HEK293 (cell line): ENCODE measurements around the gene KLHL5.

Experiments used
- CTCF ChIA-PET: fragments of 350-600 bp; formaldehyde crosslinking; extraction: SDS; loops from one replicate; lab custom pipeline; 2021; ENCODE audit warnings: antibody characterized with exemption; lab: Yijun Ruan, JAX
- POLR2A ChIA-PET: fragments of 300-600 bp; formaldehyde crosslinking; extraction: SDS; loops from one replicate; lab custom pipeline; 2020; ENCODE audit warnings: antibody characterized with exemption, inconsistent platforms; lab: Yijun Ruan, JAX
- H3K27ac ChIP-seq: fragments of 200-500 bp; sonication (Bioruptor generic); 2 replicates; pipeline ENCODE4 v1.5.1; 2014; ENCODE audit warnings: low read depth, low read length, control low read depth, inconsistent platforms; ENCODE audit errors: extremely low read depth
- H3K36me3 ChIP-seq, 2 experiments: fragments of 200-500 bp in 1 of 2; sonication (Bioruptor generic) in 1 of 2; 1 replicate in 1 of 2; 2 replicates in 1 of 2; pipeline ENCODE4 v1.5.1; 2014 to 2017; ENCODE audit warnings: inconsistent platforms in 2 of 2, low read length in 2 of 2; ENCODE audit not compliant: control insufficient read depth in 2 of 2, insufficient read depth in 1 of 2
- H3K4me1 ChIP-seq: fragments of 200-500 bp; sonication (Bioruptor generic); 2 replicates; pipeline ENCODE4 v1.5.1; 2014; ENCODE audit warnings: mild to moderate bottlenecking, low read length, inconsistent platforms; ENCODE audit not compliant: control insufficient read depth, insufficient read depth
- H3K4me3 ChIP-seq: 2 replicates; pipeline ENCODE4 v1.5.1; 2011; ENCODE audit warnings: low read depth, mild to moderate bottlenecking, control low read depth, low read length, moderate library complexity
- H3K9me3 ChIP-seq: fragments of 200-500 bp; sonication (Bioruptor generic); 2 replicates; pipeline ENCODE4 v1.5.1; 2014; ENCODE audit warnings: low read depth, low read length, inconsistent platforms; ENCODE audit not compliant: control insufficient read depth, insufficient read depth
- AEBP2 ChIP-seq: fragments of 450-650 bp; formaldehyde crosslinking; IDR thresholded peaks from 2 replicates; pipeline ENCODE4 v1.5.1; 2016; ENCODE audit warnings: missing biosample characterization, missing genetic modification characterization, borderline replicate concordance
- EGR2 ChIP-seq: fragments of 450-650 bp; formaldehyde crosslinking; IDR thresholded peaks from 2 replicates; pipeline ENCODE4 v1.5.1; 2016; ENCODE audit warnings: low read depth, missing biosample characterization, missing genetic modification characterization
- GLI2 ChIP-seq: fragments of 450-650 bp; formaldehyde crosslinking; IDR thresholded peaks from 2 replicates; pipeline ENCODE4; 2017; ENCODE audit warnings: missing biosample characterization, missing genetic modification characterization, low read depth, borderline replicate concordance
- GLIS1 ChIP-seq: fragments of 450-650 bp; formaldehyde crosslinking; IDR thresholded peaks from 2 replicates; pipeline ENCODE4 v1.5.1; 2016; ENCODE audit warnings: missing biosample characterization, missing genetic modification characterization
- HOXA7 ChIP-seq: sonication (generic); formaldehyde crosslinking; IDR thresholded peaks from 2 replicates; pipeline ENCODE4 v1.8.1; 2022; ENCODE audit warnings: missing genetic modification reagents, borderline replicate concordance
- IKZF3 ChIP-seq: fragments of 450-650 bp; IDR thresholded peaks from 2 replicates; pipeline ENCODE4 v1.5.0; 2018; ENCODE audit warnings: missing biosample characterization, mild to moderate bottlenecking, missing genetic modification characterization, moderate library complexity
- KLF7 ChIP-seq: fragments of 450-650 bp; formaldehyde crosslinking; IDR thresholded peaks from 2 replicates; pipeline ENCODE4 v1.5.1; 2016; ENCODE audit warnings: missing biosample characterization, missing genetic modification characterization, borderline replicate concordance
- PRDM6 ChIP-seq: fragments of 450-650 bp; formaldehyde crosslinking; IDR thresholded peaks from 2 replicates; pipeline ENCODE4 v1.5.1; 2017; ENCODE audit warnings: missing biosample characterization, missing genetic modification characterization
- RBAK ChIP-seq: fragments of 450-650 bp; formaldehyde crosslinking; IDR thresholded peaks from 2 replicates; pipeline ENCODE4 v1.5.1; 2016; ENCODE audit warnings: missing biosample characterization, missing genetic modification characterization
- SP7 ChIP-seq: fragments of 450-650 bp; formaldehyde crosslinking; IDR thresholded peaks from 2 replicates; pipeline ENCODE4 v1.5.1; 2016; ENCODE audit warnings: missing biosample characterization, missing genetic modification characterization
- ZNF10 ChIP-seq: fragments of 450-650 bp; formaldehyde crosslinking; IDR thresholded peaks from 2 replicates; pipeline ENCODE4 v1.5.1; 2017; ENCODE audit warnings: missing biosample characterization, missing genetic modification characterization
- ZNF157 ChIP-seq: fragments of 450-650 bp; formaldehyde crosslinking; IDR thresholded peaks from 2 replicates; pipeline ENCODE4 v1.5.1; 2016; ENCODE audit warnings: missing biosample characterization, missing genetic modification characterization
- ZNF18 ChIP-seq: fragments of 450-650 bp; formaldehyde crosslinking; IDR thresholded peaks from 2 replicates; pipeline ENCODE4 v1.5.1; 2016; ENCODE audit warnings: missing biosample characterization, missing genetic modification characterization
- ZNF184 ChIP-seq: fragments of 450-650 bp; IDR thresholded peaks from 2 replicates; pipeline ENCODE4 v1.5.1; 2018; ENCODE audit warnings: missing biosample characterization, mild to moderate bottlenecking, missing genetic modification characterization
- ZNF239 ChIP-seq: fragments of 450-650 bp; formaldehyde crosslinking; IDR thresholded peaks from 2 replicates; pipeline ENCODE4 v1.5.1; 2016; ENCODE audit warnings: missing biosample characterization, missing genetic modification characterization
- ZNF274 ChIP-seq, 2 experiments: fragments of 200-500 bp in 1 of 2; fragments of 450-650 bp in 1 of 2; sonication (Bioruptor generic) in 1 of 2; formaldehyde crosslinking in 1 of 2; IDR thresholded peaks; 2 replicates each; pipeline versions ENCODE4 v1.5.1 to v1.6.1; 2014 to 2016; ENCODE audit warnings: borderline replicate concordance in 1 of 2, inconsistent platforms in 1 of 2, low read length in 1 of 2, missing biosample characterization in 1 of 2, missing genetic modification characterization in 1 of 2
- ZNF311 ChIP-seq: fragments of 450-650 bp; formaldehyde crosslinking; IDR thresholded peaks from 2 replicates; pipeline ENCODE4 v1.5.1; 2017; ENCODE audit warnings: missing biosample characterization, missing genetic modification characterization, borderline replicate concordance
- ZNF350 ChIP-seq: fragments of 450-650 bp; formaldehyde crosslinking; IDR thresholded peaks from 2 replicates; pipeline ENCODE4 v1.5.0; 2017; ENCODE audit warnings: missing biosample characterization, mild to moderate bottlenecking, missing genetic modification characterization
- ZNF473 ChIP-seq: fragments of 450-650 bp; formaldehyde crosslinking; IDR thresholded peaks from 2 replicates; pipeline ENCODE4 v1.5.1; 2017; ENCODE audit warnings: missing biosample characterization, missing genetic modification characterization
- ZNF544 ChIP-seq: fragments of 450-650 bp; formaldehyde crosslinking; IDR thresholded peaks from 2 replicates; pipeline ENCODE4 v1.5.0; 2017; ENCODE audit warnings: missing biosample characterization, missing genetic modification characterization
- ZNF561 ChIP-seq: fragments of 450-650 bp; IDR thresholded peaks from 2 replicates; pipeline ENCODE4 v1.5.1; 2018; ENCODE audit warnings: missing biosample characterization, missing genetic modification characterization, borderline replicate concordance
- ZNF585B ChIP-seq: fragments of 450-650 bp; formaldehyde crosslinking; IDR thresholded peaks from 2 replicates; pipeline ENCODE4 v1.5.1; 2016; ENCODE audit warnings: missing biosample characterization, missing genetic modification characterization
- ZNF600 ChIP-seq: fragments of 450-650 bp; formaldehyde crosslinking; IDR thresholded peaks from 2 replicates; pipeline ENCODE4 v1.5.1; 2016; ENCODE audit warnings: missing biosample characterization, missing genetic modification characterization
- ZNF621 ChIP-seq: fragments of 450-650 bp; formaldehyde crosslinking; IDR thresholded peaks from 2 replicates; pipeline ENCODE4 v1.5.1; 2017; ENCODE audit warnings: missing biosample characterization, missing genetic modification characterization
- ZNF654 ChIP-seq: fragments of 450-650 bp; formaldehyde crosslinking; IDR thresholded peaks from 2 replicates; pipeline ENCODE4 v1.5.1; 2016; ENCODE audit warnings: low read depth, missing biosample characterization, missing genetic modification characterization
- ZNF785 ChIP-seq: fragments of 450-650 bp; formaldehyde crosslinking; IDR thresholded peaks from 2 replicates; pipeline ENCODE4 v1.5.1; 2016; ENCODE audit warnings: missing biosample characterization, missing genetic modification characterization
- ZNF837 ChIP-seq: fragments of 450-650 bp; formaldehyde crosslinking; IDR thresholded peaks from 2 replicates; pipeline ENCODE4 v1.5.1; 2016; ENCODE audit warnings: missing biosample characterization, missing genetic modification characterization
- ZNF843 ChIP-seq: fragments of 450-650 bp; formaldehyde crosslinking; IDR thresholded peaks from 2 replicates; pipeline ENCODE4 v1.5.1; 2016; ENCODE audit warnings: missing biosample characterization, missing genetic modification characterization
- TF ChIP-seq, protein P1 (sequence below): fragments of 450-650 bp; formaldehyde crosslinking; IDR thresholded peaks from 2 replicates; pipeline ENCODE4 v1.5.1; 2016; ENCODE audit warnings: missing biosample characterization, missing genetic modification characterization
- TF ChIP-seq, protein P2 (sequence below): fragments of 450-650 bp; formaldehyde crosslinking; IDR thresholded peaks from 2 replicates; pipeline ENCODE4 v1.5.1; 2016; ENCODE audit warnings: missing biosample characterization, missing genetic modification characterization

Gene KLHL5

GRCh38 chr4:39039108-39039507 lies 22.9 kb upstream of the KLHL5 start:
- Histone ChIP-seq H3K4me3 (no peak overlapping the region), H3K36me3 (no peaks in the 10 kb centered on the region), H3K4me1 (no peaks in the 10 kb centered on the region), H3K27ac (no peak overlapping the region), H3K9me3 (no peaks in the 10 kb centered on the region)
- POLR2A ChIA-PET = no interaction called here
- TF ChIP-seq ZNF239 (tag by site-specific recombination) (no peak), GLIS1 (tag by site-specific recombination) (no peak), KLF7 (tag by site-specific recombination) (no peak), ZNF350 (no peak), HOXA7 (CRISPR knock-in tag) (no peak), ZNF18 (tag by site-specific recombination) (no peak), ZNF600 (no peak), ZNF843 (no peak), IKZF3 (tag by site-specific recombination) (no peak), ZNF311 (tag by site-specific recombination) (no peak), ZNF157 (tag by site-specific recombination) (no peak), ZNF184 (tag by site-specific recombination) (no peak), ZNF785 (tag by site-specific recombination) (no peak), ZNF561 (tag by site-specific recombination) (no peak), ZNF10 (no peak), ZNF585B (tag by site-specific recombination) (no peak), GLI2 (tag by site-specific recombination) (no peak), ZNF473 (no peak)
- TF ChIP-seq, protein P1, sequence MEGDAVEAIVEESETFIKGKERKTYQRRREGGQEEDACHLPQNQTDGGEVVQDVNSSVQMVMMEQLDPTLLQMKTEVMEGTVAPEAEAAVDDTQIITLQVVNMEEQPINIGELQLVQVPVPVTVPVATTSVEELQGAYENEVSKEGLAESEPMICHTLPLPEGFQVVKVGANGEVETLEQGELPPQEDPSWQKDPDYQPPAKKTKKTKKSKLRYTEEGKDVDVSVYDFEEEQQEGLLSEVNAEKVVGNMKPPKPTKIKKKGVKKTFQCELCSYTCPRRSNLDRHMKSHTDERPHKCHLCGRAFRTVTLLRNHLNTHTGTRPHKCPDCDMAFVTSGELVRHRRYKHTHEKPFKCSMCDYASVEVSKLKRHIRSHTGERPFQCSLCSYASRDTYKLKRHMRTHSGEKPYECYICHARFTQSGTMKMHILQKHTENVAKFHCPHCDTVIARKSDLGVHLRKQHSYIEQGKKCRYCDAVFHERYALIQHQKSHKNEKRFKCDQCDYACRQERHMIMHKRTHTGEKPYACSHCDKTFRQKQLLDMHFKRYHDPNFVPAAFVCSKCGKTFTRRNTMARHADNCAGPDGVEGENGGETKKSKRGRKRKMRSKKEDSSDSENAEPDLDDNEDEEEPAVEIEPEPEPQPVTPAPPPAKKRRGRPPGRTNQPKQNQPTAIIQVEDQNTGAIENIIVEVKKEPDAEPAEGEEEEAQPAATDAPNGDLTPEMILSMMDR (tag by site-specific recombination) = no peak
- TF ChIP-seq, all 188 proteins: peak for 0
- CTCF ChIA-PET = interaction anchor here (1.0 kb wide), 1 partner anchor 96 kb away, joined by 3 read pairs; no protein-coding TSS in a partner anchor

DNA sequence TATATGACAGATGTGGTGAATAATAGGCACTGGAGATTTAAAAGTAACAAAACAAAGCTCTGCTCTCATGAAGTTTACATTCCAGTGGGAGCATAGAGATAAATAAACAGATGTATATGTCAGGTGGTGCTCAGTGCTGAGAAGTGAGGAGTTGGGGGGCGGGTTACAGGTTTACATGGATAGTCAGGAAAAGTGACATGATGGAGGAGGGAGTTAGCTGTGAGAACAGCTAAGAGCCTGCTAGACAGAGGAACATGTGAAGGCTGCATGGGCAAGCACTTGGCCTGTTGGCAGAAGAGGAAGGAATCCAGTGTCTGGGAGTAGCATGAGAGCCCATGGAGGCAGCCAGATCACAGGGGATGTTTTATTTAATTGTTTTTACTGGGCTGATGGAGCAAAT lies 19.7 kb upstream of the KLHL5 start:
- Histone ChIP-seq H3K4me3 (no peak overlapping the region), H3K4me1 (no peaks in the 10 kb centered on the region), H3K9me3 (no peaks in the 10 kb centered on the region), H3K36me3 (no peaks in the 10 kb centered on the region), H3K27ac (no peak overlapping the region)
- POLR2A ChIA-PET = interaction anchor here (0.6 kb wide), 1 partner anchor 18 kb away, joined by 5 read pairs; no protein-coding TSS in a partner anchor
- CTCF ChIA-PET = interaction anchor here (0.6 to 0.9 kb wide), 3 partner anchors 140 to 982 kb away, joined by 3 to 4 read pairs (median 3); no protein-coding TSS in a partner anchor
- TF ChIP-seq ZNF274 (IDR thresholded peaks at IDR 0.05; ENCODE audit: low read length) = no peak
- no peak for TF ChIP-seq ZNF274 (tag by site-specific recombination; IDR thresholded peaks at IDR 0.05; ENCODE audit: borderline replicate concordance)
- TF ChIP-seq ZNF544 (tag by site-specific recombination) = no peak
- no peak for TF ChIP-seq ZNF837 (tag by site-specific recombination)
- TF ChIP-seq, protein P2, sequence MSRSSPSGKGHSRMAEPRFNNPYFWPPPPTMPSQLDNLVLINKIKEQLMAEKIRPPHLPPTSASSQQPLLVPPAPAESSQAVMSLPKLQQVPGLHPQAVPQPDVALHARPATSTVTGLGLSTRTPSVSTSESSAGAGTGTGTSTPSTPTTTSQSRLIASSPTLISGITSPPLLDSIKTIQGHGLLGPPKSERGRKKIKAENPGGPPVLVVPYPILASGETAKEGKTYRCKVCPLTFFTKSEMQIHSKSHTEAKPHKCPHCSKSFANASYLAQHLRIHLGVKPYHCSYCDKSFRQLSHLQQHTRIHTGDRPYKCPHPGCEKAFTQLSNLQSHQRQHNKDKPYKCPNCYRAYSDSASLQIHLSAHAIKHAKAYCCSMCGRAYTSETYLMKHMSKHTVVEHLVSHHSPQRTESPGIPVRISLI (tag by site-specific recombination) = no peak
- no peak for TF ChIP-seq RBAK (tag by site-specific recombination)
- no peak for TF ChIP-seq EGR2 (tag by site-specific recombination)
- no peak for TF ChIP-seq AEBP2 (tag by site-specific recombination)
- no peak for TF ChIP-seq ZNF654 (tag by site-specific recombination)
- no peak for TF ChIP-seq PRDM6 (tag by site-specific recombination)
- no peak for TF ChIP-seq ZNF621 (tag by site-specific recombination)
- no peak for TF ChIP-seq SP7 (tag by site-specific recombination)
